GM12865 (cell line): ENCODE measurements around the gene PRSS53.

Source experiments
- DNase-seq: peaks from one replicate; pipeline ENCODE4 v3.0.0; 2010; ENCODE audit warnings: low read depth
- H3K4me3 ChIP-seq: 2 replicates; pipeline ENCODE4 v1.5.1; 2011; ENCODE audit warnings: mild to moderate bottlenecking, low read depth, low read length, control low read depth
- CTCF ChIP-seq: IDR thresholded peaks from 2 replicates; pipeline ENCODE4 v1.5.1; 2011; ENCODE audit warnings: low read length, control low read depth, low read depth, inconsistent platforms; ENCODE audit not compliant: insufficient read depth; ENCODE audit errors: missing control alignments

PRSS53 gene

GRCh38 chr16:31080035-31080629 lies 8.6 kb downstream of the PRSS53 start:
- no peak overlapping the region for H3K4me3 ChIP-seq
- no peak for TF ChIP-seq CTCF
- DNase-seq = no peak

- no peak for TF ChIP-seq CTCF
- no peak for DNase-seq
- H3K4me3 ChIP-seq = no peak overlapping the region
These were observed 9.3 kb downstream of the PRSS53 start for GRCh38 chr16:31079342-31079944.

GRCh38 chr16:31078597-31079341 lies 10.0 kb downstream of the PRSS53 start:
- no peak for TF ChIP-seq CTCF
- H3K4me3 ChIP-seq = no peak overlapping the region
- DNase-seq = no peak

GRCh38 chr16:31077592-31078396 lies 10.9 kb downstream of the PRSS53 start:
- no peak for DNase-seq
- no peak for TF ChIP-seq CTCF
- no peak overlapping the region for H3K4me3 ChIP-seq

GRCh38 chr16:31077024-31077423 lies 11.7 kb downstream of the PRSS53 start:
- DNase-seq = no peak
- H3K4me3 ChIP-seq = no peak overlapping the region
- TF ChIP-seq CTCF = no peak

GRCh38 chr16:31076319-31076718 lies 12.4 kb downstream of the PRSS53 start:
- no peak for TF ChIP-seq CTCF
- H3K4me3 ChIP-seq = no peak overlapping the region
- no peak for DNase-seq
